Stimulated activated CD8-positive, alpha-beta memory T cell treated with anti-CD3 and anti-CD28 coated beads, Interleukin-2, amount 100 ng/mL, for 48 hours (primary cell): ENCODE results near the gene HAAO.

ENCODE experiments used
- DNase-seq, 2 donors: peaks; one replicate each; pipeline ENCODE4 v3.0.0-alpha.2; 2020; ENCODE audit warnings: low read depth in 2 of 2

The HAAO gene

DNA sequence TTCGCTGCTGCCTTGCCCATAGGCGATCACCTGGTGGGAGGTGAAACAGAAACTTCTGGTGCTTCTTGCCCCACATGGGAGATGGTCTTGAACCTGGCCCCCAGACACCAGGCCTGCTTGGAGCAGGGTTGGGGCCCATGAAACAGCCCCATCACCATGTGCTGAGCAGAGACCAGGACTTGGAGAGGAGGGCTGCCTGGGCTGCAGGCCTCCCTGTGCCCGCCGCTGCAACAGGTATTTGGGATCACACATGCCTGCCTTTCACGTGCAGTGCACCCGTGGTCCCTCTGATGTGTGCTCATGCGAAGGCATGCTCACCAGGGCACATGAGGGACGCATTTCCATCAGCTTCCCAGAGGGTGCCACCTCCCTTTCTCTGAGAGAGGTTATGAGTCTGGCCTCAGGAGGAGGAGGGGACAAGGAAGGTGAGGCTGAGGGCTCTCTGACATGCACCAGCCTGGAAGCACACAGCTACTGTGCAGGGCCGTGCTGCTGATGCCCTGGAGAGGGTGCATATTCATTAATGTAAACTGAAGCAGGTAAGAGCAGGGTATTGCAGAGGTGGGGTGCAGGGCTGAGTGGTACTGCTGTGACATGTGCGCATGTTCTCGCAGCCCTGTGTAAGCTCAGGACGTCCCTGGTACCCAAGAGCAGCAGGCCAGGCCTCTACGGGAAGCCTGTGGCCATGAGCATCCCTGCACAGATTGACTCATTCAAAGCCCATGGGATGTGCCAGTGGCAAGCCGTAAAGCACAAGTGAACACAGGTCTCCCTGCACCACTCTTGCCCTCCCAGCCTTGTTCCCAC lies 24.3 kb downstream of the HAAO start:
- DNase-seq, result no peak

GRCh38 chr2:42767080-42767898 lies 25.1 kb downstream of the HAAO start:
- no peak for DNase-seq

- no peak for DNase-seq
Observed at GRCh38 chr2:42765686-42766085, 26.7 kb downstream of the HAAO start.

DNA sequence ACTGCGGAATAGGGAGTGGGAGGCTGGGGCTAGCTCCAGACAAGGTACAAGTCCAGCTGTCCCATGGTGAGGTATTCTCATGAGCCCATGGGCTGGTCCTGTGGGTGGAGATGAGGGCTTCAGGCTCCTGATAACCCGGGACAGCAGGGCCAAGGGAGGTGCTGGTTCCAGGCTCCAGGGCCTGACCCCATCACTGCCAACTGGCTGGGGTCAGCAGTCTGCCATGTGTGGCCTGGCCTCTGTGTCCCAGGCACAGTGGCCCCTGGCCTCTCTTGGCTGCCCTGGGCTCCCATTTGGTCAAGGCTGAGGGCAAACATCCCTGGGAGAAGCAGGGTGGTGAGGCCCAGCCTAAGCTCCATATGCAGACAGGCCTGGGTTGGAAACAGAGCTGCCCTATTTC lies 27.5 kb downstream of the HAAO start:
- no peak for DNase-seq

- no peak for DNase-seq
Observed at GRCh38 chr2:42764096-42764495, 28.3 kb downstream of the HAAO start, which contains the start of gene OXER1. Gene OXER1 (minus strand): TSS chr2:42764135. CDS start chr2:42764062, 73 bp downstream.

DNA sequence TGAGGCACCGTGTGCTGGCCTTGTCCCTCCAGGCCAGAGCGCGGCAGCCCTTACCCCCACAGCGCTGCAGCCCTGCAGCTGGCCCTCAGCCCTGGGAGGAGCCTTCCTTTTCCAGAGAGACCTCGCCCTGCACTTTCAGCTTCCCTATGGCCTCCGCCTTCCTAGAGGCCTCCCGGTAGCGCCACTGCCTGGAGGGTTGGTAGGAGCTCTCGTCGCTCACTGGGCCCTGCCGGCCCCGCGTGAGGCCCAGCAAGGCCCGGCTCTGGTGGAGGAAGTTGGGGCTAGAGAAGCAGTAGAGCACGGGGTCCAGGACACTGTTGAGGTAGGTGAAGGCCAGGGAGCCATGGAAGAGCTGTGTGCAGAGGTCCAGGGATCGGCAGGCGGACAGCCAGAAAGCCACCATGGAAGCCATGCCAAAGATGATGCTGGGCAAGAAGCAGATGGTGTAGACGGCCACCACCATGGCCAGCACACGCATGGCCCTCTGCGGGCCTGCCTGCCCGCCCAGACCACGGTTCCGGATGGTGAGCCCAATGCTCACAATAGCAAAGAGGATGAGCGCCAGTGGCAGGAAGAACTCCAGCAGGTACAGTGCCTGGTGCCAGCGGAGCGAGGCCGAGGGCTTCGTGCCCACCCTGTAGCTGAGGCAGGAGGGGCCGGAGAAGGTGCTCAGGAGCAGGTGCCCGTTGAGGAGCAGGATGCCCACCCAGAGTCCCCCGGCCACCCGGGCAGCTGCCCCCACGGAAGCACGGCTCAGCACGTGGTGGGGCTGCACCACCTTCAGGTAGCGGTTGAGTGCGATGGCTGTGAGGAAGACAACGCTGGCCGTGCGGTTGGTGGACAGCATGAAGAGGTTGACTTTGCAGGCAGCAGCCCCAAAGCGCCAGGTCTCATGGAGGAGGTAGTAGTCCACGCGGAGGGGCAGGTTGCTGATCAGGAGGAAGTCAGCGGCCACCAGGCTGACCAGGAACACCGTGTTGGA lies 29.3 kb downstream of the HAAO start:
- no peak for DNase-seq

DNA sequence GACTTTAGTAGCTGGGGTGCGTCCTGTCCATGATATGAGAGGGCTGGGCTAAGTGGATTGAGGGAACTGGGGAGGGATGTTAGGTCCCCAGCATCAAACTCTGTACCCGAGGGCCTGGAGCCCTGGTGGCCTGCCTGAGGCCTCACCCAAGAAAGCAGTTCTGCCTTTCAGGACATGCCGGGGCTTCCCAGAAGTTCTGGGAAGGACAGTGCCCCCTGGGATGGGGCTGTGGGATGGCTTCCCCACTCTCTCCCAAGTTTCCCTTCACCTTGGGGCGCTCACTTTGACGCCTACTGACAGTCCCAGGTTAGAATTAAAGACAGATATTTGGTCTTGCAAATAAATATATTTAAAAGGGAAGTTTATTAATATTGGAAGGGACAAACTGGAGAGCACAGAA lies 30.2 kb downstream of the HAAO start:
- DNase-seq, result no peak

DNA sequence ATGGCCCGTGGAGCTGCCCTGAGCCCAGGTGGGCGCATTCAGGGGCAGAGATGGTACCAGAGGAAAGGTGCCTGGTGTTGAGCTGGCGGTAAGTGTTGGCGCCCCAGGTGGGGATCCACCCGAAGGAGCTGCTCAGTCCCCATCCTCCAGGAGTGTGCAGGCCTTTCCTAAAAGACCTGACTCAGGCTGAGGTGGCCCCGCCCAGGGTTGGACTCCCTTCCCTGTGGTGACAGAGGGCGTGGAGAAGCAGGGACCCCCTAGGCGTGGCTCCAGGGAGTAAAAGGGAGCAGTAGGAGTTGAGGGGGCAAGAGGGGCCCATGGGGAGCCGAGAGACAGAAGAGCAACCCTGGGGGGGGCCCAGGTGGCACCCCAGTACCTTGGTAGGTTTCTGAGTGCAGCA lies 30.8 kb downstream of the HAAO start:
- DNase-seq, result no peak

GRCh38 chr2:42758751-42759150 lies 33.6 kb downstream of the HAAO start:
- DNase-seq, result no peak

GRCh38 chr2:42757981-42758740 lies 34.2 kb downstream of the HAAO start:
- no peak for DNase-seq

GRCh38 chr2:42756966-42757513 lies 35.3 kb downstream of the HAAO start:
- DNase-seq, result no peak

DNA sequence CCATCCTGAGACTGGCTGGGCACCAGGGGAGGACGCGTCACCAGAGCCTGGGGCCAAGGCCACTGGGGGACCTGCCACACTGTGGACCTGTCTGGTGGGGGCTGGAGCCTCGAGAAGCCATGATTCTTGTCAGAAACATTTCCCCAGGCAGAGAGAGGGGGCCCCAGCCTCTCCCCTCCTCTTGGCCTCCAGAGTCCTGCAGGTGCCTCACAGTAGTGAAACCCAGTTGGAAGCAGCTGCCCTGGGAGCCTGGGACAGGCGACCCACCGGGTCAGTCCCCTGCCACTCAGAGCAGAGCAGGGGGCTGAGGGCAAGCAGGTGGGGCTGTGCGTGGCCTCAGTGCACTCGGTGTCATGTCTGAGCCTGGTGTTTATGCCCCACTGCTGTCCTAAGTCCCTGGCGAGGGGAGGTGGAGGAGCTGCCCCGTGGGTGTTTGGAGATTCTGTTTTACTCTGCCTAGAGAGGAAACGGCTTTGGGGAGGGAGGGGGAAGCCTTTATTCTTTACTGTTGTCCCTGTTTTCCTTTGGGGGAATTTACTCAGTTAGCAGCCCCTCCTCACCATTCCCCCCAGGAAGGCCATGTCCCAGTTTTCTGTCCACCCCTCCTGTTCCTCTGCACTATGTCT lies 36.1 kb downstream of the HAAO start:
- no peak for DNase-seq

DNA sequence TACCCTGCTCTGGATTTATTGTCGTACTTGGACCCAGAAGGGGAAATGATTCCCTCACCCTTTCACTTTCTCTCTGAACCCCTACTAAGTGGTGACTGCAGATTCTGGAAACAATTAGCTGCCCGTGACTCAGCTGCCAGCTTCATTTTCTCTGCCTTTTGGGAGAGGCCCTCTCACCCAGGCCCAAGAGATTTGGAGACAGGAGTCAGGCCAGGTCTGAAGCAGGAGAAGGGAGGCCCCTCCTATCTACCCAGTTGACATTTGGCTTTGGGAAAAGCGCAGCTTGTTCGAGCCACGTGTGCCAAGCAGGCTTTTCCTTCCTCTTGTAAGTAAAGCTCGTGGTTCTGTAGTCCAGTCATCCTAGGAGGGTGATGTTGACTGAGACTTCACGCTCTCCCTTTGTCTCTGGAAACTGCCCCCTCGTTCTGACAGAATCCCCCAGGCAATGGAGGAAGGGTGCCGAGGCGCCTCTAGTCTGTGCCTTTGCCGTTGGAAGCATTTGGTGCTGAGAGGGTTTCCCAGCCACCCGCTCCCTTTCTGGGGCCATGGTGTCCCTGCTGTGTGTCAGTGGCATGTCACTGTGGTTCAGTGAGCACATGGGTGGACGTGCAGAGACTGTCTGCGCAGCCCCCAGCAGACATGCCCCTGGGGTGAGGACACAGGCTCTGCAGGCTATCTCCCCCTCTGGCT lies 37.0 kb downstream of the HAAO start:
- no peak for DNase-seq

GRCh38 chr2:42754776-42755140 lies 37.6 kb downstream of the HAAO start:
- DNase-seq, result no peak

DNA sequence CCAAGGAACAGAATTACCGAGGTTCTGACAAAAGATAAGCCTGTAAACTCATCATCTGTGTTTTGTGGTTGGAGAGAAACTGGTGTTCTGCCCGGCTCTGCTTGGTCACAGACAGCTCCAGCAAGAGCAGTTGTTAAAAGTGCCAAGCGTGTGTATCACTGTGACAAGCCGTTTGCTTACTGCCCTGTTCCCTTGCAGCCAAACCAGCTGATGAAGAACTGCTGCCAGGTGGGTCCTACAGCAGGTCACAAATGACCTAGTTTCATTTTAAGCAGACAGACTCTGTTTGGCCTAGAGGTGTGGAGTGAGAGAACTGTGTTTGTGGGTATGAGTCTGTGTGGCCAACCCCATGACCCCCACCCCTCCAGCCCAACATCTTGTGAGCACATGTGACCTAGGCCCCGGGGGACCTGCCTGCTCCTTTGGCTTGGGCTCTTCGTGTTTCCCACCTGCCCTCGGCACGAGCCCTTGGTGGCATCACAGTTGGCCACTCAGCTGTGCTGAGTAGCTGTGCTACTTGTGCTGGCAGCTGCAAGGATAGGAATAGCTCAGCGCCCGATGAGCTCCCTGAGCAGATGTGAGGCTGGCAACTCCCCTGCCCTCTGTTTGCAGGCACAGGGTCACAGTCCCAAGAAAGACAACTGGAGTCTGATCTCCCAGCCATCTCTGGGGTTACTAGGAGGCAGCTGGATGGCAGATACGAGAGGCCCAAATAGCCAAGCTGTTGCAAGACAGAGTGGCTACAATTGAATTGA lies 38.2 kb downstream of the HAAO start:
- DNase-seq, result no peak

DNA sequence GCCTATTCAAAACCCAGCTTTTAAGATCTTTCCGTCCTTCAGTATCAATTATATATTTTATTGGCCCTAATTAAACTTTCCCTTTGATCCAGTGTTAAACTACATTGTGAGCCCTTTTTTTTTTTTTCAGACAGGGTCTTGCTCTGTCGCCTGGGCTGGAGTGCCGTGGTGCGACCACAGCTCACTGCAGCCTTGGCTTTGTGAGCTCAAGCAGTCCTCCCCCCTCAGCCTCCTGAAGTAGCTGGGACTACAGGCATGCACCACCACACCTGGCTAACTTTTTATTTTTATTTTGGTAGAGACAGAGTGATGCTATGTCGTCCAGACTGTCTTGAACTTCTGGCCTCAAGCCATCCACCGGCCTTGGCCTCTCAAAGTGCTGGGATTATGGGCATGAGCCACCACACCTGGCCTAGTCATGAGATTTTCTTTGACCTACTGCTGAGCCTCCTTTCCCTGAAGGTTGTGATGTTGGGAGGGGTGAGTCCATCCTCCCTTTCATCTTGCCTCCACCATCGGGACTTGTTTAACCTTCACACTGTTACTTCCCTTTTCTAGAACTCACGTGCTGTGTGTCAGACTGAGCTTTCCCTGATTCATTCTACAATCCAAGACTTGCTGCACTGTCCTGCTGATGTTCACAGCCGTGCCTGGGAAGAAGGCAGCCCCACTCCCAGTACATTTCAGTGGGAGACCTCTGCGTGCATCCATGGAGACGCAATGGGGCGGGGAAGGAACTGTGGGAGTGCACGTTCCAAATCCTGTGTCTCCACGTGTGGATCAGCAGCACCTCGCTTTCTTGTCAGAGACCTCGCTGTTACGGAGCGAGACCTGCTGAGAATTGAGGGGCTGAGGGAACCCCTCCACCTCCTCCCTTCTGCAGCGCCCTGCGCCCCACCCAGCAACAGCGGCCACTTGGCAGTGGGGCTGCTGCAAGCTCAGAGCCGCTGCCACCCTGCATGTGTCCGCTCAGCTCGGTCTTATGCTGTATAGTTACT lies 39.3 kb downstream of the HAAO start:
- DNase-seq, result no peak

DNA sequence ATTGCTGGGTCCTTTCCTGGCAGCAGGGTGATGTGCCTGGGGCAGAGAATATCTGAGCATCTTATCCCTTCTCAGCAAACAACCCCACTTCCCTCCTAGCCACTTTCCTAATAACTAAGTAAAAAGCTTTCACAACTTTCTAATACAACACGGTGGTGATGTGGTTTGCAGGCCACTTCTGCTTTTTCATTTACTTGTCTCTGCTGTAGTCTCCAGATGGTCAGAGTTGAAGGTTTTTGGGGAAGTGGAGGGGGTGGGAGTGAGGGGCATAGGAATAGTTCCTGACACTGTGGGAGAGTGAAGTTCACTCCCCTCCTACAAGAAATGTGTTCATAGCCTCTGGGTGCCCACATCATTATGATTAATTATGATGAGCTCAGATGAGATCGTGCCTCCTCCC lies 40.1 kb downstream of the HAAO start:
- no peak for DNase-seq

DNA sequence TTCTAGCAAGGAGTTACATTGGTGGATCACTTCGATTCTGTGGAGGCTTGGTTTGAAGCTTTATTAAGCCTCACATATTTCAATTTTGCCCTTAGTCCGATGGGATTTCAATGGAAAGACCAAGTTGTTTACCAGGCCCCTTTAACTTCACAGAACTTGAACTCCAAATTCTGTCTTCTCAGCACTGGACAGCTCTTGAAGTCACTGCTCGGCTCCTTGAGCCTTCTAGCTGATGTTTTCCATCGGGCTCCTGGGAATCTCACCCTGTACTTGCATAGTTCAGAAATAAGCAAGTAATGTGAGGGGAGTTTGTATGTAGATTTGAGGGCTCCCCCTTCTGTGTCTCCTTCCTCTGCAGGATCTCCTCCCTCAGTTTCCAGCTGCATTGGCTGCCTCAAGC lies 43.5 kb downstream of the HAAO start:
- no peak for DNase-seq
